Iris pigment epithelial cell (primary cell): ENCODE data around the gene TCF21.
A peak's percentile ranks its signal among the peaks of the same experiment; 100 is the strongest.
"Not testable (repeated sequence)": the region's sequence is repeated elsewhere in the genome, so short reads cannot be mapped to it uniquely, and the experiment has no call there.

Experiments used
- DNase-seq: peaks from one replicate; pipeline ENCODE4 v3.0.0-alpha.2; 2011; ENCODE audit warnings: low read depth

TCF21 gene

GRCh38 chr6:133923938-133924593, 35.2 kb downstream of the TCF21 start:
- peak; percentile 75 for DNase-seq

GRCh38 chr6:133931221-133931620, 42.3 kb downstream of the TCF21 start:
- DNase-seq = not testable (repeated sequence)

- DNase-seq = not testable (repeated sequence)
These were observed 47.4 kb downstream of the TCF21 start for GRCh38 chr6:133936352-133936751.

- no peak for DNase-seq
These were observed 49.0 kb downstream of the TCF21 start for GRCh38 chr6:133937909-133938308.

- DNase-seq = no peak
These were observed 49.6 kb downstream of the TCF21 start for GRCh38 chr6:133938533-133938932.

GRCh38 chr6:133939778-133940667, 51.1 kb downstream of the TCF21 start:
- DNase-seq = no peak
